GM12891 (cell line): ENCODE results near the gene DNER.

Source experiments
- PAX5 ChIP-seq: IDR thresholded peaks from 2 replicates; pipeline ENCODE4 v1.6.1; 2011; ENCODE audit warnings: low read length, moderate library complexity, mild to moderate bottlenecking; ENCODE audit not compliant: insufficient read depth, severe bottlenecking
- POLR2A ChIP-seq: IDR thresholded peaks from 2 replicates; pipeline ENCODE4 v1.6.1; 2011; ENCODE audit warnings: low read depth, low read length, control low read depth
- POLR2AphosphoS5 ChIP-seq: IDR thresholded peaks from 2 replicates; pipeline ENCODE4 v1.6.1; 2011; ENCODE audit warnings: low read depth, low read length, control low read depth
- POU2F2 ChIP-seq: IDR thresholded peaks from 2 replicates; pipeline ENCODE4 v1.6.1; 2011; ENCODE audit warnings: low read depth, mild to moderate bottlenecking, control low read depth, low read length, moderate library complexity
- SPI1 ChIP-seq: IDR thresholded peaks from 2 replicates; pipeline ENCODE4 v1.6.1; 2011; ENCODE audit warnings: low read depth, low read length, control low read depth
- TAF1 ChIP-seq: IDR thresholded peaks from 2 replicates; pipeline ENCODE4 v1.6.1; 2011; ENCODE audit warnings: low read depth, low read length, control low read depth

DNA sequence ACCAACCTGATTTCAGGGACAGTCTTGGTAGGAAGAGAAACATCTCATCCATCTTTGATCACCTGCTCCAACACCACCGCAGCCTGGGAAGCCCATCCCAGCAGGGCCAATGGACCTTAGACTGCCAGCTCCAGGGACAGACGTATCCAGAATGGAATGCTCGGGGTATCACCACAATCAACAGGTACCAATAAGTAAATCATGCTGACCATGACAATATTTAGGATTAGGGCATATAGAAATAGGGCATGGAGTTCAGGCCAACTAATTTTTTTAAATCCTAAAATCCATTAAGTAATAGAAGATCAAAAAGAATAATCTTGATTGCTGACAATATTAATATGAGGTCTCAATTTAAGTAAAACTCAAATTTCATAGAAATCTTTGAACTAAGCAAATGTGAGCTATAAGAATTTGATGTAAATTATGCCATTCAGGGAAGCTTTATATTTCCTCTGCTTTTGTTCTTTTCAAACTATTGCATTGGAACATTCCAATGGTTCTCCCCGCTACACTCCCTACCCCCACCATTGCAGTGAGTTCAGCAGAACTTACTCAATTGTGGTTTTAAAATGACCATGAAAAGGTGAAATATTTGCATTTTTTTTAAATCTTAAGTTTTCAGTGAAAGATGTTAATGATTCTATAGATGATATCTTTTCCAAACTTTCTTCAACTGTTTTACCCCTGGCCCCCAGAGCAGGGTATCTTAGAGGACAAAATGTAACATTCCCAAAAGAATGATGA lies 138.6 kb downstream of the DNER start:
- TF ChIP-seq POLR2AphosphoS5 (no peak), TAF1 (no peak), POU2F2 (no peak), POLR2A (no peak), PAX5 (no peak), SPI1 (no peak)
